Calu3 (cell line): Measurements from ENCODE around the gene C5. TPM values are rescaled to one million over a fixed set of nuclear protein-coding genes. Genes with fewer than 3 reads are reported as not detected.
A peak's percentile ranks its signal among the peaks of the same experiment; 100 is the strongest.

Experiments used
- BruUV-seq: library from RNA; stranded (reverse); fragments of 400-500 nt; replicated peaks from 2 replicates; lab custom pipeline; 2021; lab: Mats Ljungman, UMichigan
- CTCF ChIA-PET: fragments of 300-600 bp; sonication (Branson Sonifier 250); formaldehyde crosslinking; loops from one replicate; lab custom pipeline; 2022; ENCODE audit warnings: antibody characterized with exemption; lab: Charles Lee
- DNase-seq: peaks from one replicate; pipeline ENCODE4 v3.0.0; 2022
- H3K27ac Mint-ChIP-seq: one replicate; pipeline ENCODE4 v1.8.0; 2022; ENCODE audit warnings: mixed read lengths; ENCODE audit not compliant: unreplicated experiment
- H3K27me3 Mint-ChIP-seq: one replicate; pipeline ENCODE4 v1.8.0; 2022; ENCODE audit warnings: mixed read lengths; ENCODE audit not compliant: unreplicated experiment
- H3K36me3 Mint-ChIP-seq: one replicate; pipeline ENCODE4 v1.8.0; 2022; ENCODE audit warnings: mild to moderate bottlenecking, moderate library complexity, mixed read lengths; ENCODE audit not compliant: insufficient read depth, unreplicated experiment
- H3K4me1 Mint-ChIP-seq: one replicate; pipeline ENCODE4 v1.8.0; 2022; ENCODE audit warnings: mild to moderate bottlenecking, low read depth, mixed read lengths; ENCODE audit not compliant: unreplicated experiment
- H3K4me3 Mint-ChIP-seq: one replicate; pipeline ENCODE4 v1.8.0; 2022; ENCODE audit warnings: mild to moderate bottlenecking, low read depth, moderate library complexity, mixed read lengths; ENCODE audit not compliant: unreplicated experiment
- H3K9me3 Mint-ChIP-seq: one replicate; pipeline ENCODE4 v1.8.0; 2022; ENCODE audit warnings: low read depth, mixed read lengths; ENCODE audit not compliant: unreplicated experiment
- CTCF ChIP-seq: fragments of 200-600 bp; IDR thresholded peaks from one replicate; pipeline ENCODE4 v1.8.0; 2022; ENCODE audit warnings: antibody characterized with exemption; ENCODE audit not compliant: unreplicated experiment
- intact Hi-C: fragments of 100-400 bp; cut with micrococcal nuclease; formaldehyde crosslinking; loops from one replicate; pipeline ENCODE4 v1.10.0; 2022; ENCODE audit not compliant: unreplicated experiment
- total RNA-seq: library from RNA; stranded (reverse); gene quantifications from 2 replicates; pipeline ENCODE4 v1.2.3, GENCODE V29; 2022

C5 gene
- total RNA-seq, 1 experiment from 2014 or later, result 12.3 TPM

- intact Hi-C loops, result no loop called here
- no TSS peak for BruUV-seq
- no peak for TF ChIP-seq CTCF
- CTCF ChIA-PET, result interaction anchor here (0.9 to 1.9 kb wide), 7 partner anchors 11 to 347 kb away, joined by 3 to 35 read pairs (median 8); no protein-coding TSS in a partner anchor
- Mint-ChIP-seq H3K9me3 (no peaks in the 10 kb centered on the region), H3K4me3 (no peak overlapping the region), H3K27me3 (no peaks in the 10 kb centered on the region), H3K36me3 (no peaks in the 10 kb centered on the region), H3K4me1 (no peaks in the 10 kb centered on the region), H3K27ac (no peak overlapping the region)
- no peak for DNase-seq
Measured at GRCh38 chr9:121059513-121059912, 9.4 kb upstream of the C5 start.

- H3K4me3 Mint-ChIP-seq, result no peak overlapping the region
- BruUV-seq, result no TSS peak
- H3K9me3 Mint-ChIP-seq, result no peaks in the 10 kb centered on the region
- no peaks in the 10 kb centered on the region for H3K4me1 Mint-ChIP-seq
- DNase-seq, result no peak
- CTCF ChIA-PET, result no interaction called here
- H3K27me3 Mint-ChIP-seq, result no peaks in the 10 kb centered on the region
- H3K36me3 Mint-ChIP-seq, result no peaks in the 10 kb centered on the region
- TF ChIP-seq CTCF, result no peak
- intact Hi-C loops, result no loop called here
- no peak overlapping the region for H3K27ac Mint-ChIP-seq
Measured at GRCh38 chr9:121057821-121058220, 7.7 kb upstream of the C5 start.

DNA sequence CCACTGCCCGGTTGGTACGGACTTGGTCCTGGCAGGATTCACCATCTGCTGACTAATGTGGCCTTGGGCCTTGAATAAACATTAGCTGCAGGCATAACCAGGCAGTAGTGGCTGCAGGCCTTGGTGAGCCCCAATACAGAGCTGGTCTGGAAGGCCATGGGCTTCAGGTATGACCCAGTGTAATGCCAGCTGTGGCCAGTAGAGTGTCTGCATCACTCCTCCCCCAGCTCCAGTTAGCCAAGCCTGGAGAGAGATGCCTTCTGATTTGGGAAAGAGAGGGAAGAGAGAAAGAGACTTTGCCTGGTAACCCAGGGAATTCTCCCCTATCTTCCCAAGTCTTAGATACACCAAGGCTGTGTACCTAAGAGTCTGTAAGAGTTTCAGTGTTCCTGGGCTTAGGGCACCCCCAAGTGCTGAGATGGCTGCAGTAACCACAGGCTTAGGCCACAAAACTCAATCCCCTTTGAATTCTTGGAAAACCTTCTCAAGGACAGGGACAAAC is 5.6 kb upstream of the C5 start:
- TF ChIP-seq CTCF, result peak; percentile 51
- CTCF ChIA-PET, result interaction anchor here (0.6 to 2.3 kb wide), 4 partner anchors 11 to 74 kb away, joined by 3 to 22 read pairs (median 7); no protein-coding TSS in a partner anchor
- no peak overlapping the region for H3K4me3 Mint-ChIP-seq
- BruUV-seq, result no TSS peak
- no peaks in the 10 kb centered on the region for H3K27me3 Mint-ChIP-seq
- H3K27ac Mint-ChIP-seq, result no peak overlapping the region
- no peaks in the 10 kb centered on the region for H3K9me3 Mint-ChIP-seq
- H3K36me3 Mint-ChIP-seq, result no peaks in the 10 kb centered on the region
- intact Hi-C loops, result loop anchor here (2.0 kb wide), 1 partner anchor 29 kb away; no protein-coding TSS in a partner anchor
- peak; percentile 32 for DNase-seq
- no peaks in the 10 kb centered on the region for H3K4me1 Mint-ChIP-seq

DNA sequence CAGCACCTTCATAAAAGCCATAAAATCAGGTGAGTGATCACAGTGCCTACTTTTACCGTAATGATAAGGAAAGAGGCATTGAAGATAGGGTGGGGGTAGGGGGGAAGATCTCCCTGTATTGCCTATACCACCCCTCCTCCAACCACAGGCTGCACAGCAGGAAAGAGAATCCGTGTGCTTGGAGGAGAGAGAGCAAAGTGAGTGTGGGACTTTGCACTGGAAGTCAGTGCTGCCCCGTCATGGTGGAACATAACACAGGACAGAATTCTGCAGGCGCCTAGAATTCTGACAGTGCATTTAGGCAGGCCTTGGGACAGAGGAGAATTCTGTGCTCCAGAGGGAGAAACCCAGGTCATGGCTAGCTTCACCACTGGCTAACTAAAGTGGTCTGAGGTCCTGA is 3.5 kb upstream of the C5 start:
- TF ChIP-seq CTCF, result no peak
- intact Hi-C loops, result no loop called here
- CTCF ChIA-PET, result no interaction called here
- BruUV-seq, result no TSS peak
- DNase-seq, result no peak
- Mint-ChIP-seq H3K36me3 (no peaks in the 10 kb centered on the region), H3K27me3 (no peaks in the 10 kb centered on the region), H3K27ac (no peak overlapping the region), H3K4me3 (no peak overlapping the region), H3K9me3 (no peaks in the 10 kb centered on the region), H3K4me1 (peaks cover 7% of the 10 kb centered on the region)
